Omental fat pad (tissue), 4 donors: ENCODE data around the gene CCDC6. TPM values are rescaled to one million over a fixed set of nuclear protein-coding genes. Genes with fewer than 3 reads are reported as not detected.

ENCODE experiments used
- ATAC-seq: fragments of 150-250 bp; one replicate; pipeline ENCODE4 v1.9.1; 2016; ENCODE audit warnings: mild to moderate bottlenecking, moderate library complexity; ENCODE audit not compliant: low FRiP score
- DNase-seq: peaks from one replicate; pipeline ENCODE4 v3.0.0-alpha.2; 2019; ENCODE audit warnings: low spot score
- CTCF ChIP-seq, 3 donors: fragments of 450-650 bp; IDR thresholded peaks; one replicate each; pipeline ENCODE4 v1.5.1; 2016 to 2017; ENCODE audit warnings: antibody characterized with exemption in 3 of 3, mild to moderate bottlenecking in 3 of 3, moderate library complexity in 2 of 3
- total RNA-seq, 4 donors: library from RNA; depleted of rRNA; stranded (reverse); fragments of >200 nt; gene quantifications; one replicate each; pipeline ENCODE4 v1.1.0, GENCODE V29; 2016

CCDC6 gene
- total RNA-seq, 4 donors from 2014 or later, result 24.7 to 29.7 (median 25.9) TPM

GRCh38 chr10:59809644-59809974 lies 96.7 kb downstream of the CCDC6 start:
- TF ChIP-seq CTCF (IDR thresholded peaks at IDR 0.05), result no peak
- ATAC-seq (no peak), DNase-seq (no peak)

GRCh38 chr10:59808896-59809643 lies 97.3 kb downstream of the CCDC6 start:
- ATAC-seq (no peak), DNase-seq (peak; percentile 49)
- no peak for TF ChIP-seq CTCF (IDR thresholded peaks at IDR 0.05)

GRCh38 chr10:59807629-59808620 lies 98.4 kb downstream of the CCDC6 start:
- DNase-seq, result no peak
- no peak for ATAC-seq

GRCh38 chr10:59805014-59805413 lies 101.3 kb downstream of the CCDC6 start:
- ATAC-seq, result no peak
- no peak for TF ChIP-seq CTCF (IDR thresholded peaks at IDR 0.05)
- no peak for DNase-seq

More at GRCh38 chr10:59807629-59808620, 98.4 kb downstream of the CCDC6 start:
- no peak for TF ChIP-seq CTCF (IDR thresholded peaks at IDR 0.05)

GRCh38 chr10:59804220-59804619 lies 102.1 kb downstream of the CCDC6 start:
- TF ChIP-seq CTCF (IDR thresholded peaks at IDR 0.05), result no peak
- ATAC-seq (no peak), DNase-seq (no peak)

GRCh38 chr10:59803714-59804113 lies 102.6 kb downstream of the CCDC6 start:
- no peak for DNase-seq
- no peak for TF ChIP-seq CTCF (IDR thresholded peaks at IDR 0.05)
- no peak for ATAC-seq
